Uterus (tissue), 4 donors: ENCODE measurements around the gene TPD52L2. TPM values are rescaled to one million over a fixed set of nuclear protein-coding genes. Genes with fewer than 3 reads are reported as not detected.

Source experiments
- DNase-seq, 2 donors: peaks; one replicate each; pipeline ENCODE4 v3.0.0-alpha.2; 2019 to 2020
- H3K27ac ChIP-seq, 2 donors: fragments of 200-600 bp; sonication (generic); 1 replicate in 1 of 2; 2 replicates in 1 of 2; pipeline ENCODE4 v1.5.1; 2016 to 2018
- H3K27me3 ChIP-seq, 2 donors: fragments of 200-600 bp; sonication (generic); one replicate each; pipeline ENCODE4 v1.5.1; 2018 to 2019; ENCODE audit warnings: control low read depth in 1 of 2
- H3K36me3 ChIP-seq, 2 donors: fragments of 200-600 bp; sonication (generic); one replicate each; pipeline ENCODE4 v1.5.1; 2019; ENCODE audit warnings: control low read depth in 1 of 2
- H3K4me1 ChIP-seq, 2 donors: fragments of 200-600 bp; sonication (generic); one replicate each; pipeline ENCODE4 v1.5.1; 2018 to 2019; ENCODE audit warnings: control low read depth in 1 of 2
- H3K4me3 ChIP-seq, 2 donors: fragments of 200-600 bp; sonication (generic); 1 replicate in 1 of 2; 2 replicates in 1 of 2; pipeline ENCODE4 v1.5.1; 2018 to 2019; ENCODE audit warnings: mild to moderate bottlenecking in 1 of 2
- H3K9me3 ChIP-seq, 2 donors: fragments of 200-600 bp; sonication (generic); one replicate each; pipeline ENCODE4 v1.5.1; 2019; ENCODE audit warnings: control low read depth in 1 of 2
- CTCF ChIP-seq, 4 experiments: fragments of 200-600 bp in 2 of 4; fragments of 450-650 bp in 2 of 4; sonication (generic) in 2 of 4; IDR thresholded peaks; one replicate each; pipeline ENCODE4 v1.5.1; 2016 to 2019; ENCODE audit warnings: antibody characterized with exemption in 4 of 4, mild to moderate bottlenecking in 2 of 4, moderate library complexity in 1 of 4
- POLR2A ChIP-seq, 2 donors: fragments of 450-650 bp; IDR thresholded peaks; one replicate each; pipeline ENCODE4 v1.6.1; 2016; ENCODE audit warnings: antibody characterized with exemption in 2 of 2, mild to moderate bottlenecking in 1 of 2, moderate library complexity in 1 of 2
- intact Hi-C: fragments of 100-400 bp; cut with DNase I; formaldehyde crosslinking; loops from one replicate; pipeline ENCODE4 v1.15.1; 2023; ENCODE audit warnings: low total_unique reads
- total RNA-seq, 4 donors: library from RNA; depleted of rRNA in 3 of 4; stranded (reverse); fragments of >200 nt in 3 of 4; gene quantifications; one replicate each; pipeline versions ENCODE4 v1.1.0 to v1.2.4, GENCODE V29; 2014 to 2023
- donor health status: DM: yes; HTN: yes; CAD: no.

The TPD52L2 gene
- total RNA-seq, 4 donors from 2014 or later, result 44.1 to 77.8 (median 62.0) TPM

GRCh38 chr20:63889241-63890200, 24.5 kb downstream of the TPD52L2 start:
- Histone ChIP-seq H3K9me3 (no peaks in the 10 kb centered on the region), H3K36me3 (no peaks in the 10 kb centered on the region), H3K27ac (no peak overlapping the region), H3K4me1 (peaks cover 0 to 5% of the 10 kb centered on the region in 2 donors), H3K4me3 (no peak overlapping the region), H3K27me3 (no peaks in the 10 kb centered on the region)
- DNase-seq, result no peak
- TF ChIP-seq POLR2A (IDR thresholded peaks at IDR 0.05) (no peak), CTCF (IDR thresholded peaks at IDR 0.05) (no peak)
- intact Hi-C loops, result no loop called here

- no peaks in the 10 kb centered on the region for H3K9me3 ChIP-seq
- H3K36me3 ChIP-seq, result no peaks in the 10 kb centered on the region
Observed at GRCh38 chr20:63890201-63890576, 25.1 kb downstream of the TPD52L2 start.

GRCh38 chr20:63890616-63891015, 25.5 kb downstream of the TPD52L2 start:
- intact Hi-C loops, result no loop called here
- TF ChIP-seq CTCF (IDR thresholded peaks at IDR 0.05), result no peak
- TF ChIP-seq POLR2A (IDR thresholded peaks at IDR 0.05), result no peak
- no peak overlapping the region for H3K27ac ChIP-seq

More at GRCh38 chr20:63890201-63890576, 25.1 kb downstream of the TPD52L2 start:
- DNase-seq, result no peak
- intact Hi-C loops, result no loop called here
- no peaks in the 10 kb centered on the region for H3K27me3 ChIP-seq
- H3K27ac ChIP-seq, result no peak overlapping the region
- no peak overlapping the region for H3K4me3 ChIP-seq
- H3K4me1 ChIP-seq, result peaks cover 0 to 5% of the 10 kb centered on the region in 2 donors
- no peak for TF ChIP-seq CTCF (IDR thresholded peaks at IDR 0.05)
- no peak for TF ChIP-seq POLR2A (IDR thresholded peaks at IDR 0.05)

GRCh38 chr20:63891061-63892002, 26.3 kb downstream of the TPD52L2 start:
- TF ChIP-seq CTCF (IDR thresholded peaks at IDR 0.05) (no peak), POLR2A (IDR thresholded peaks at IDR 0.05) (no peak)
- Histone ChIP-seq H3K27me3 (no peaks in the 10 kb centered on the region), H3K27ac (no peak overlapping the region), H3K4me3 (no peak overlapping the region), H3K9me3 (no peaks in the 10 kb centered on the region), H3K4me1 (peaks cover 0 to 7% of the 10 kb centered on the region in 2 donors), H3K36me3 (no peaks in the 10 kb centered on the region)
- intact Hi-C loops, result no loop called here
- no peak for DNase-seq

More at GRCh38 chr20:63890616-63891015, 25.5 kb downstream of the TPD52L2 start:
- H3K9me3 ChIP-seq, result no peaks in the 10 kb centered on the region
- no peaks in the 10 kb centered on the region for H3K27me3 ChIP-seq
- no peak overlapping the region for H3K4me3 ChIP-seq
- H3K4me1 ChIP-seq, result peaks cover 0 to 5% of the 10 kb centered on the region in 2 donors
- DNase-seq, result no peak
- H3K36me3 ChIP-seq, result no peaks in the 10 kb centered on the region
